ENCODE measurements around the gene CTNNAL1.
"Not testable (repeated sequence)": the region's sequence is repeated elsewhere in the genome, so short reads cannot be mapped to it uniquely, and the experiment has no call there.

The CTNNAL1 gene, protein sequence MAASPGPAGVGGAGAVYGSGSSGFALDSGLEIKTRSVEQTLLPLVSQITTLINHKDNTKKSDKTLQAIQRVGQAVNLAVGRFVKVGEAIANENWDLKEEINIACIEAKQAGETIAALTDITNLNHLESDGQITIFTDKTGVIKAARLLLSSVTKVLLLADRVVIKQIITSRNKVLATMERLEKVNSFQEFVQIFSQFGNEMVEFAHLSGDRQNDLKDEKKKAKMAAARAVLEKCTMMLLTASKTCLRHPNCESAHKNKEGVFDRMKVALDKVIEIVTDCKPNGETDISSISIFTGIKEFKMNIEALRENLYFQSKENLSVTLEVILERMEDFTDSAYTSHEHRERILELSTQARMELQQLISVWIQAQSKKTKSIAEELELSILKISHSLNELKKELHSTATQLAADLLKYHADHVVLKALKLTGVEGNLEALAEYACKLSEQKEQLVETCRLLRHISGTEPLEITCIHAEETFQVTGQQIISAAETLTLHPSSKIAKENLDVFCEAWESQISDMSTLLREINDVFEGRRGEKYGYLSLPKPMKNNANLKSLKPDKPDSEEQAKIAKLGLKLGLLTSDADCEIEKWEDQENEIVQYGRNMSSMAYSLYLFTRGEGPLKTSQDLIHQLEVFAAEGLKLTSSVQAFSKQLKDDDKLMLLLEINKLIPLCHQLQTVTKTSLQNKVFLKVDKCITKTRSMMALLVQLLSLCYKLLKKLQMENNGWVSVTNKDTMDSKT

DNA sequence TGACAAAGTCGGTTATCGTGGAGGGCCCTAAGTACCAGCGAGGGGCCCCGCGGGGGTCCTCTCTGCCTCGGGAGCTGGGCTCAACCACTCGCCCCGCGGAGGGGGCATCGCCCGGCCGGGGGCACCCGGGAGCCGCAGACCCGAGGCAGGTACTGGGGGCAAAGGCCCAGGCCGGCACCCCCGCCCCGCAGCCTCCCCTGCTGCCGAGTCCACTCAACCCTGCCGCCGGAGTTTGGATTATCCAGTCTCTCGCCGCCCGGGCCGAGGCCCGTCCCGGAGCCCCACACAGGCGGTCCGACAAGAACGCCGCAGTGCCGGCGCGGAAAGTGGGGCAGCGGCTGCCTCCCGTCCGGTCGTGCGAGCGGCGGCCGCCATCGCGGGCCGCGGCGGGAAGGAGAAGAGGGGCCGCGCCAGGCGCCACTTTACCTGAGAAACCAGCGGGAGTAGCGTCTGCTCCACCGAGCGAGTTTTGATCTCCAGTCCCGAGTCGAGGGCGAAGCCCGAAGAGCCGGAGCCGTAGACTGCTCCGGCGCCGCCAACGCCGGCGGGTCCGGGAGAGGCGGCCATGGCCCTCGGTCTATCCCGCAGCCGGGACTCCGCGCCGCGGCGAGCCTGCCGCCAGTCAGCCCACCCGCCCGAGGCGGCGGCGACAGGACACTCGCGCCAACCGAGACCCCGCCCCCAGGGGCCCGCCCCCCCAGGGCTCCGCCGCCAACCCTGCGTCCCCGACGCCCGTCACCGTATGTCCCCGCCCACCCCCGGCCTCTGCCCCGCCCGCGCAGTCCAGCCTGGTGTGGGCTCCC, at the start of gene CTNNAL1:
CTNNAL1 (minus strand) TSS at position 624 of the 803 bp plus-strand sequence; CDS start at position 567, 57 bp downstream.
- H3K4me1 ChIP-seq (ENCODE audit: control insufficient read depth, low read depth, low read length) = peaks cover 19% of the 10 kb centered on the region
- peak within 1 kb of the TSS; percentile 45 for H3K27ac ChIP-seq (ENCODE audit: low read length)
- H3K36me3 ChIP-seq (ENCODE audit: control insufficient read depth, low read depth, low read length) = no peaks in the 10 kb centered on the region
- peak within 1 kb of the TSS; percentile 92 for H3K4me3 ChIP-seq (ENCODE audit: low read length)
- H3K9me3 ChIP-seq (ENCODE audit: control insufficient read depth, low read depth, low read length) = no peaks in the 10 kb centered on the region
- peak within 1 kb of the TSS; percentile 91 for H3K9ac ChIP-seq (ENCODE audit: low read length)
- peaks cover 15% of the 10 kb centered on the region for H3K27me3 ChIP-seq (ENCODE audit: control insufficient read depth, insufficient read depth, low read length)

DNA sequence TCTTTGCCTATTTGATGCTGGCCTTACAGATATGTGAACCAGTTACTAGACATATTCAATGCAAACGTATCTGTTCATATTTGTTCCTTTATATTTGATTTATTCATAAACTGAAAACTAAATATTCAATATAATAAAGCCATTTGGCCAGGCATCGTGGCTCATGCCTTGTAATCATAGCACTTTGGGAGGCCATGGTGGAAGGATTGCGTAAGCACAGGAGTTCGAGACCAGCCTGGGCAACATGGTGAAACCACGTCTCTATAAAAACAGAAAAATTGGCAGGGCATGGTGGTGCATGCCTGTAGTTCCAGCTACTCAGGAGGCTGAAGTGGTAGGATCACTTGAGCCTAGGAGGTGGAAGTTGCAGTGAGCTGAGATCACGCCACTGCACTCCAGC, 49.2 kb upstream of the CTNNAL1 start:
- H3K27ac ChIP-seq (ENCODE audit: low read length) = no peak overlapping the region
- peaks cover 47% of the 10 kb centered on the region for H3K36me3 ChIP-seq (ENCODE audit: control insufficient read depth, low read depth, low read length)

DNA sequence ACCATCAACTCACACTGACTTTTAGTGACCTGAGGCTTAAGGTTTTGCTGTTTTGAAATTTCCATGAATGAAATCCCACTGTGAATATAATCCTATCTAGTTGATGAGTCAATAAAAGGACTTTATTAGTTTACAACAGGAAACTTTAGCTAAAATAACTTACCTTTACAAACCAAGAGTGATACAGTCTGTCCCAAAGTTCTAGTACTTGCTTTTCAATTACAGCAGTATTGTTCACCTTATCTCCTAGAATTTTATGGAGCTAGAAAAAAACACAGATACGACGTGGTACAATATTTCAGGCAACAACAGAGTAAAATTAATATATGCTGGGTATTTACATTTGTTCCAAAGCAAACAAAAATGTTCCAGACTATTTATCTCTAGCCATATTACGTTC, 46.9 kb upstream of the CTNNAL1 start:
- no peaks in the 10 kb centered on the region for H3K9me3 ChIP-seq (ENCODE audit: control insufficient read depth, low read depth, low read length)
- H3K27ac ChIP-seq (ENCODE audit: low read length) = no peak overlapping the region
- H3K9ac ChIP-seq (ENCODE audit: low read length) = no peak overlapping the region
- H3K27me3 ChIP-seq (ENCODE audit: control insufficient read depth, insufficient read depth, low read length) = no peaks in the 10 kb centered on the region
- no peak overlapping the region for H3K4me3 ChIP-seq (ENCODE audit: low read length)
- no peaks in the 10 kb centered on the region for H3K4me1 ChIP-seq (ENCODE audit: control insufficient read depth, low read depth, low read length)
- peaks cover 59% of the 10 kb centered on the region for H3K36me3 ChIP-seq (ENCODE audit: control insufficient read depth, low read depth, low read length)

More for the DNA sequence above, 49.2 kb upstream of the CTNNAL1 start:
- Histone ChIP-seq H3K9ac (ENCODE audit: low read length) (no peak overlapping the region), H3K27me3 (ENCODE audit: control insufficient read depth, insufficient read depth, low read length) (no peaks in the 10 kb centered on the region), H3K4me3 (ENCODE audit: low read length) (no peak overlapping the region), H3K9me3 (ENCODE audit: control insufficient read depth, low read depth, low read length) (no peaks in the 10 kb centered on the region), H3K4me1 (ENCODE audit: control insufficient read depth, low read depth, low read length) (no peaks in the 10 kb centered on the region)

DNA sequence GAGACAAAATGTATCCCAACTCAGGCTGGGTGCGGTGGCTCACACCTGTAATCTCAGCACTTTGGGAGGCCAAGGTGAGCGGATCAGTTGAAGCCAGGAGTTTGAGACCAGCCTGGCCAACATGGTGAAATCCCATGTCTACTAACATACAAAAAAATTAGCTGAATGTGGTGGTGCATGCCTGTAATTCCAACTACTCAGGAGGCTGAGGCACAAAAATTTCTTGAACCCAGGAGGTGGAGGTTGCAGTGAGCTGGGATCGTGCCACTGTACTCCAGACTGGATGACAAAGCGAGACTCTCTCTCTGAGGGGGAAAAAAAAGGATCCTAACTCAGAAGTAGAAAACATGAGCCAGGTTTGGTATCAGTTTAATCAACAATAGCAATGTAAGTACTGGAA, 39.8 kb upstream of the CTNNAL1 start:
- H3K9ac ChIP-seq (ENCODE audit: low read length); H3K4me3 ChIP-seq (ENCODE audit: low read length); H3K4me1 ChIP-seq (ENCODE audit: control insufficient read depth, low read depth, low read length); H3K9me3 ChIP-seq (ENCODE audit: control insufficient read depth, low read depth, low read length); H3K27me3 ChIP-seq (ENCODE audit: control insufficient read depth, insufficient read depth, low read length): not testable (repeated sequence)
- Histone ChIP-seq H3K36me3 (ENCODE audit: control insufficient read depth, low read depth, low read length) (peaks cover 79% of the 10 kb centered on the region), H3K27ac (ENCODE audit: low read length) (peak overlapping the region; percentile 13)

DNA sequence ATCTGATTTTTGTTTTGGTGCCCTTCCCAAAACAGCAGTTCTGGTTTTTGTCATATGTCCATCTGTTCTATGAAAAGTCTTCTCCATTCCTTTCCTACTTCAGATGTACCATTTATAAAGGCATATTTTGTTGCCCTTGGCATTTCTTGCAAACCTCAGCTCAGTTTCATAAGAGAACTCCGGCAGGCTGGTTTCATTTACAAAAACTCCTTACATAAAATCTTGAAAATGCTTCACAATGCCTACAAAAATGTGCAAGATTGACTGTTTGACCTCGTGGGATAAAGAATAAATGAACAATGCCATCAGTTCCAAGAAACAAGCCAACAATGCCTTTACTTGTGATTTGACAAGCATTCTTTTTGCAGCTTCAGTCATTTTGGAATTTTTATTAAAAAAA, 39.1 kb upstream of the CTNNAL1 start:
- Histone ChIP-seq H3K4me3 (ENCODE audit: low read length) (no peak overlapping the region), H3K4me1 (ENCODE audit: control insufficient read depth, low read depth, low read length) (peaks cover 6% of the 10 kb centered on the region), H3K36me3 (ENCODE audit: control insufficient read depth, low read depth, low read length) (peaks cover 86% of the 10 kb centered on the region), H3K9me3 (ENCODE audit: control insufficient read depth, low read depth, low read length) (no peaks in the 10 kb centered on the region), H3K27me3 (ENCODE audit: control insufficient read depth, insufficient read depth, low read length) (no peaks in the 10 kb centered on the region), H3K27ac (ENCODE audit: low read length) (no peak overlapping the region), H3K9ac (ENCODE audit: low read length) (no peak overlapping the region)

DNA sequence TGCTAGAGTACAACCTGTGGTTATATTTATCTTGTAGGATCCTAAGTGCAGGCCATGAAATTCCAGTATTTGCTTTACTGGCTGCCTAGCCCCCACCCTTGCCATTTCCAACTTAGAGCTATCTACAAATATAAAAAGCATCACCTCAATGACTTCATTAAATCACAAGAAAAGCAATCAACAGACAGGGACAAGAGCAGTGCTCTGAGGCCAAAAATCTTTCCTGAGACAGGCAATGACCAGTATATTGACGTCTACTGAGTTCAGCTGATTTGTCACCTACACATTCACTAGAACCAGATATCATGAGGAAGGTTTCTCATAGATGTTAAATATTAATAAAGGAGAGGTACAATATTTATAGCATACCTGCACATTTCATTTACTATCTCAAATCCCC, 38.4 kb upstream of the CTNNAL1 start:
- Histone ChIP-seq H3K27ac (ENCODE audit: low read length) (no peak overlapping the region), H3K4me3 (ENCODE audit: low read length) (no peak overlapping the region), H3K36me3 (ENCODE audit: control insufficient read depth, low read depth, low read length) (peaks cover 86% of the 10 kb centered on the region), H3K9me3 (ENCODE audit: control insufficient read depth, low read depth, low read length) (no peaks in the 10 kb centered on the region), H3K27me3 (ENCODE audit: control insufficient read depth, insufficient read depth, low read length) (no peaks in the 10 kb centered on the region), H3K9ac (ENCODE audit: low read length) (no peak overlapping the region), H3K4me1 (ENCODE audit: control insufficient read depth, low read depth, low read length) (peaks cover 6% of the 10 kb centered on the region)

DNA sequence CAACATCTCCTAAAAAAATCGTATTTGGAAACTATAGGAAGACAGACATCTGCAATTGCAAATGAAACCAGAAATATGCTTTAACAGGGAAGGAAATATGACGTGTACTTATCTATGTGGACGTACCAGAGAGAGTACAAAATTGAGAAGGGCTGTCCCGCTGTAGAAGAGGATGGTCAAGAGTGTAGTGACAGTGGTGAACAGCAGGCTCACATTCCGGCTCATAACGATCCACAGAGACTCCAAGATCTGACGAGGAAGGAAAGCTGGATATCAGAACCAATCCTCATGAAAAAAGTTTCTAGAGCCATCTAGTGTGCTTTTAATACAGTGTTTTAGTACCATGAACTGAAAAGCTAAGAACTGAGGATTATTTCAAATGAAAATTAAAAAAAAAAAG, 37.1 kb upstream of the CTNNAL1 start:
- Histone ChIP-seq H3K27me3 (ENCODE audit: control insufficient read depth, insufficient read depth, low read length) (no peaks in the 10 kb centered on the region), H3K9ac (ENCODE audit: low read length) (no peak overlapping the region), H3K36me3 (ENCODE audit: control insufficient read depth, low read depth, low read length) (peaks cover 92% of the 10 kb centered on the region), H3K9me3 (ENCODE audit: control insufficient read depth, low read depth, low read length) (no peaks in the 10 kb centered on the region), H3K4me3 (ENCODE audit: low read length) (no peak overlapping the region), H3K27ac (ENCODE audit: low read length) (no peak overlapping the region), H3K4me1 (ENCODE audit: control insufficient read depth, low read depth, low read length) (peaks cover 6% of the 10 kb centered on the region)

DNA sequence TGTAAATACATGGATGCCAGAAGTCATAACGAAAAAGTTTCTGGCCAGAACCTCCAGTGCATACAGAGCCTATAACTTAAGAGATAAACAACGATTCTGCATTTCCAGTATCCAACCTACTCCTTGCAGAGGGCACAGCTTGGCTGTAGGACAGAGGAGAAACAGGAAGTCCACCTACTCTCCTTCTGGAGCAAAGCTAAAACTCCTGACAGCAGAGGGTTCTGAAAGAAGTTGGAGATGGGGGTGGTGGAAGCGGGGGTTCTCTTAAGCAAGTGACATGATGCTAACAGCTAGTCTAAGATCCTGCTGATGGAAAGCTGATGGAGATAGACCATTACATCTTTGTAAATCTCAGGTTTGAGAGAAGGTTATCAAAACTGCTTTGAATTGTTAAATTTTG, 35.5 kb upstream of the CTNNAL1 start:
- Histone ChIP-seq H3K9ac (ENCODE audit: low read length) (no peak overlapping the region), H3K27me3 (ENCODE audit: control insufficient read depth, insufficient read depth, low read length) (no peaks in the 10 kb centered on the region), H3K9me3 (ENCODE audit: control insufficient read depth, low read depth, low read length) (no peaks in the 10 kb centered on the region), H3K4me3 (ENCODE audit: low read length) (no peak overlapping the region), H3K27ac (ENCODE audit: low read length) (no peak overlapping the region), H3K4me1 (ENCODE audit: control insufficient read depth, low read depth, low read length) (no peaks in the 10 kb centered on the region), H3K36me3 (ENCODE audit: control insufficient read depth, low read depth, low read length) (peaks cover 92% of the 10 kb centered on the region)

DNA sequence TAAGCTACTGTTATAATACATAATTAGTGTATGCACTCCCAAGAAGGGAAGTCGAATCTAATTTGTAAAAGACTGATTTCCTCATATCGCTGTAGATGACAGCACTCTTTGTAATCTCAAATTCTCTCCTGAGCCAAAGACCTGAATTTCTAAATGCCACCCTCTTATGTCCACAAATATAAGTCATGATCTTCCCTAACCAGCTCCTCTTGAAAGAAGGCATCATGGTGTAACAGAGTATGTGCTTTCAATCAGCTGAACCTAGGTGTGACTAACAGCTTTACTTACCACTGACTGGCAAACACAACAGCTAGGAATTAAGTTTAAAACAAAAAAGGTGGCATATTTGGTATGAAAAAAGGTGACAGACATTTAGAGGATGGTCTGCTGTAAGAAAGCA, 34.0 kb upstream of the CTNNAL1 start:
- H3K4me3 ChIP-seq (ENCODE audit: low read length) = no peak overlapping the region
- peaks cover 90% of the 10 kb centered on the region for H3K36me3 ChIP-seq (ENCODE audit: control insufficient read depth, low read depth, low read length)
- no peak overlapping the region for H3K9ac ChIP-seq (ENCODE audit: low read length)
- H3K27me3 ChIP-seq (ENCODE audit: control insufficient read depth, insufficient read depth, low read length) = no peaks in the 10 kb centered on the region
- no peaks in the 10 kb centered on the region for H3K4me1 ChIP-seq (ENCODE audit: control insufficient read depth, low read depth, low read length)
- no peak overlapping the region for H3K27ac ChIP-seq (ENCODE audit: low read length)
- H3K9me3 ChIP-seq (ENCODE audit: control insufficient read depth, low read depth, low read length) = no peaks in the 10 kb centered on the region

DNA sequence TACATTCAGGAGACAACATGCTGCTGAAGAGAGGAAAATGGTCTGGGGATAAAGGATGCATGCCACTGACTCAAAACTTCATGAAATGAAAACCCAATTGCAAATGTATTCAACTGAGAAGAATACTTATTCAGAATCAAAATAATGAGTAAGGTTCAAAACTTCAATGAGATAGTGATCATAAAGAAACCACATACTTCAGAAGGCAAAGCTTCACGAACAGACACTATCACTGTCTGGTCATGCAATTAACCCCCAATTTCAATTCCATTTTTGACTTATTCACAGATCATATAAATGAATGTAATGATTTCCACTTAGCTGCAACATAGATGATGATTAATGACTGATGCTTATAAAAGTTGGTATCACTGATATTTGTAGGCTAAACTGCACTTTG, 33.0 kb upstream of the CTNNAL1 start:
- H3K27me3 ChIP-seq (ENCODE audit: control insufficient read depth, insufficient read depth, low read length) = no peaks in the 10 kb centered on the region
- H3K36me3 ChIP-seq (ENCODE audit: control insufficient read depth, low read depth, low read length) = peaks cover 81% of the 10 kb centered on the region
- H3K27ac ChIP-seq (ENCODE audit: low read length) = no peak overlapping the region
- H3K9me3 ChIP-seq (ENCODE audit: control insufficient read depth, low read depth, low read length) = no peaks in the 10 kb centered on the region
- no peak overlapping the region for H3K9ac ChIP-seq (ENCODE audit: low read length)
- no peaks in the 10 kb centered on the region for H3K4me1 ChIP-seq (ENCODE audit: control insufficient read depth, low read depth, low read length)
- no peak overlapping the region for H3K4me3 ChIP-seq (ENCODE audit: low read length)

DNA sequence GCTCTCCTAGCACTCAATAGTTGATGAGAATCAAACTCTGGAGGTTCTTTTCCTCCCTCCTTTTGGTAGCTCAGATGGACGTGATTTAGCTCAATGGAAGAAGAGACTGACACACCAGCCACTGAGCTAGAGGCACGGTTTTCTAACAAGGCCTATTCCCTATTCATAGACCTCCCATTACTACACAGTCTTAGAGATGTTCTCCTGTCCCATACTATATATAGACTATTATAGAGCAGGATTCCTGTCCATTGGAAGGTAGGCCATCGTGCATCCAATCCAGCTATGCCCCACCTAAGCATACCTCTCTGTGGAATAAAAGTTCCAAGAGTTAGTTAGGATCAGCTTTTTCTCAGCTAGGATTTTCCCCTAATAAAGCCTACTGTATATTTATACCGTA, 30.3 kb upstream of the CTNNAL1 start:
- Histone ChIP-seq H3K4me1 (ENCODE audit: control insufficient read depth, low read depth, low read length) (no peaks in the 10 kb centered on the region), H3K36me3 (ENCODE audit: control insufficient read depth, low read depth, low read length) (peaks cover 61% of the 10 kb centered on the region), H3K27me3 (ENCODE audit: control insufficient read depth, insufficient read depth, low read length) (no peaks in the 10 kb centered on the region), H3K27ac (ENCODE audit: low read length) (no peak overlapping the region), H3K9ac (ENCODE audit: low read length) (no peak overlapping the region), H3K4me3 (ENCODE audit: low read length) (no peak overlapping the region), H3K9me3 (ENCODE audit: control insufficient read depth, low read depth, low read length) (no peaks in the 10 kb centered on the region)
